ACC112 (cell line): Measurements from ENCODE around the gene AASS.

Experiments used
- H2AFZ ChIP-seq: fragments of 200-600 bp; sonication (generic); one replicate; pipeline ENCODE4 v1.6.0; 2017; ENCODE audit warnings: antibody characterized with exemption, low read length; ENCODE audit not compliant: unreplicated experiment
- H3K27ac ChIP-seq: fragments of 200-600 bp; sonication (generic); 2 replicates; pipeline ENCODE4 v1.5.1; 2014; ENCODE audit warnings: low read depth, mild to moderate bottlenecking, antibody characterized with exemption, low read length, moderate library complexity
- H3K27me3 ChIP-seq: fragments of 200-600 bp; sonication (generic); 2 replicates; pipeline ENCODE4 v1.6.1; 2014; ENCODE audit warnings: mild to moderate bottlenecking, antibody characterized with exemption, low read length, moderate library complexity, mixed read lengths; ENCODE audit not compliant: insufficient read depth
- H3K36me3 ChIP-seq: fragments of 200-600 bp; sonication (generic); 2 replicates; pipeline ENCODE4 v1.6.1; 2016; ENCODE audit warnings: mild to moderate bottlenecking, antibody characterized with exemption, low read length, moderate library complexity, mixed read lengths; ENCODE audit not compliant: insufficient read depth
- H3K4me1 ChIP-seq: fragments of 200-600 bp; sonication (generic); one replicate; pipeline ENCODE4 v1.6.1; 2016; ENCODE audit warnings: low read length, mixed read lengths; ENCODE audit not compliant: insufficient read depth, unreplicated experiment, control insufficient read depth
- H3K4me3 ChIP-seq: fragments of 200-600 bp; sonication (generic); 2 replicates; pipeline ENCODE4 v1.5.1; 2014; ENCODE audit warnings: mild to moderate bottlenecking, low read depth, low read length
- H3K79me2 ChIP-seq: fragments of 200-600 bp; sonication (generic); one replicate; pipeline ENCODE4 v1.6.0; 2016; ENCODE audit warnings: low read length; ENCODE audit not compliant: control insufficient read depth, unreplicated experiment, insufficient read depth

AASS gene

GRCh38 chr7:122123746-122124145 lies 20.3 kb downstream of the AASS start:
- H3K79me2 ChIP-seq = no peaks in the 10 kb centered on the region
- H3K4me1 ChIP-seq = no peaks in the 10 kb centered on the region
- no peaks in the 10 kb centered on the region for H3K27me3 ChIP-seq
- H3K4me3 ChIP-seq = no peak overlapping the region
- no peak overlapping the region for H3K27ac ChIP-seq
- no peak overlapping the region for H2AFZ ChIP-seq
- H3K36me3 ChIP-seq = no peaks in the 10 kb centered on the region

GRCh38 chr7:122118757-122119156 lies 25.3 kb downstream of the AASS start:
- Histone ChIP-seq H3K27me3 (no peaks in the 10 kb centered on the region), H3K27ac (no peak overlapping the region), H3K36me3 (0 out of 2 replicates have a peak, but pooled peaks cover 6% of the 10 kb centered on the region), H3K4me1 (no peaks in the 10 kb centered on the region), H3K79me2 (no peaks in the 10 kb centered on the region), H2AFZ (no peak overlapping the region), H3K4me3 (no peak overlapping the region)

- Histone ChIP-seq H3K36me3 (peaks cover 16% of the 10 kb centered on the region; the same call in 1 of the 2 replicates), H2AFZ (no peak overlapping the region), H3K4me1 (no peaks in the 10 kb centered on the region), H3K27me3 (no peaks in the 10 kb centered on the region), H3K4me3 (no peak overlapping the region), H3K79me2 (no peaks in the 10 kb centered on the region), H3K27ac (no peak overlapping the region)
Measured at GRCh38 chr7:122103064-122103463, 41.0 kb downstream of the AASS start.

GRCh38 chr7:122100021-122100420 lies 44.0 kb downstream of the AASS start:
- H3K4me3 ChIP-seq = no peak overlapping the region
- H3K36me3 ChIP-seq = peaks cover 16% of the 10 kb centered on the region; the same call in 1 of the 2 replicates
- no peak overlapping the region for H3K27ac ChIP-seq
- no peak overlapping the region for H2AFZ ChIP-seq
- H3K4me1 ChIP-seq = no peaks in the 10 kb centered on the region
- no peaks in the 10 kb centered on the region for H3K79me2 ChIP-seq
- H3K27me3 ChIP-seq = no peaks in the 10 kb centered on the region

- H2AFZ ChIP-seq = no peak overlapping the region
- no peaks in the 10 kb centered on the region for H3K79me2 ChIP-seq
- H3K4me3 ChIP-seq = no peak overlapping the region
- peaks cover 4% of the 10 kb centered on the region; the same call in 1 of the 2 replicates for H3K36me3 ChIP-seq
- H3K27ac ChIP-seq = no peak overlapping the region
- H3K4me1 ChIP-seq = no peaks in the 10 kb centered on the region
- no peaks in the 10 kb centered on the region for H3K27me3 ChIP-seq
Measured at GRCh38 chr7:122095642-122096041, 48.4 kb downstream of the AASS start.

- no peak overlapping the region for H3K27ac ChIP-seq
- H2AFZ ChIP-seq = no peak overlapping the region
- no peaks in the 10 kb centered on the region for H3K79me2 ChIP-seq
- H3K27me3 ChIP-seq = no peaks in the 10 kb centered on the region
- H3K4me3 ChIP-seq = no peak overlapping the region
- no peaks in the 10 kb centered on the region for H3K4me1 ChIP-seq
- H3K36me3 ChIP-seq = peaks cover 4% of the 10 kb centered on the region; the same call in 1 of the 2 replicates
Measured at GRCh38 chr7:122094549-122094948, 49.5 kb downstream of the AASS start.

GRCh38 chr7:122092964-122093797 lies 50.9 kb downstream of the AASS start:
- Histone ChIP-seq H3K27ac (no peak overlapping the region), H3K27me3 (no peaks in the 10 kb centered on the region), H3K79me2 (no peaks in the 10 kb centered on the region), H3K4me1 (no peaks in the 10 kb centered on the region), H2AFZ (peak overlapping the region; percentile 75), H3K4me3 (no peak overlapping the region), H3K36me3 (0 out of 2 replicates have a peak, but pooled peaks cover under 1% of the 10 kb centered on the region)

- H3K36me3 ChIP-seq = no peaks in the 10 kb centered on the region
- H2AFZ ChIP-seq = no peak overlapping the region
- H3K79me2 ChIP-seq = no peaks in the 10 kb centered on the region
- H3K4me3 ChIP-seq = no peak overlapping the region
- no peak overlapping the region for H3K27ac ChIP-seq
- no peaks in the 10 kb centered on the region for H3K27me3 ChIP-seq
- no peaks in the 10 kb centered on the region for H3K4me1 ChIP-seq
Measured at GRCh38 chr7:122082670-122083069, 61.4 kb downstream of the AASS start.

GRCh38 chr7:122082160-122082559 lies 61.9 kb downstream of the AASS start:
- H3K27ac ChIP-seq = no peak overlapping the region
- no peaks in the 10 kb centered on the region for H3K79me2 ChIP-seq
- H3K4me1 ChIP-seq = no peaks in the 10 kb centered on the region
- no peak overlapping the region for H3K4me3 ChIP-seq
- H3K36me3 ChIP-seq = no peaks in the 10 kb centered on the region
- no peak overlapping the region for H2AFZ ChIP-seq
- H3K27me3 ChIP-seq = no peaks in the 10 kb centered on the region

GRCh38 chr7:122073635-122074034 lies 70.4 kb downstream of the AASS start:
- no peaks in the 10 kb centered on the region for H3K36me3 ChIP-seq
- no peaks in the 10 kb centered on the region for H3K4me1 ChIP-seq
- no peak overlapping the region for H3K27ac ChIP-seq
- H3K79me2 ChIP-seq = no peaks in the 10 kb centered on the region
- no peaks in the 10 kb centered on the region for H3K27me3 ChIP-seq
- no peak overlapping the region for H3K4me3 ChIP-seq
- no peak overlapping the region for H2AFZ ChIP-seq

GRCh38 chr7:122072924-122073599 lies 71.0 kb downstream of the AASS start:
- H3K27ac ChIP-seq = no peak overlapping the region

More at GRCh38 chr7:122072924-122073599, 71.0 kb downstream of the AASS start:
- Histone ChIP-seq H3K4me1 (no peaks in the 10 kb centered on the region), H3K79me2 (no peaks in the 10 kb centered on the region), H2AFZ (no peak overlapping the region), H3K4me3 (no peak overlapping the region), H3K36me3 (no peaks in the 10 kb centered on the region), H3K27me3 (no peaks in the 10 kb centered on the region)
